Measurements from ENCODE around the gene CLDN18.

The CLDN18 gene

DNA sequence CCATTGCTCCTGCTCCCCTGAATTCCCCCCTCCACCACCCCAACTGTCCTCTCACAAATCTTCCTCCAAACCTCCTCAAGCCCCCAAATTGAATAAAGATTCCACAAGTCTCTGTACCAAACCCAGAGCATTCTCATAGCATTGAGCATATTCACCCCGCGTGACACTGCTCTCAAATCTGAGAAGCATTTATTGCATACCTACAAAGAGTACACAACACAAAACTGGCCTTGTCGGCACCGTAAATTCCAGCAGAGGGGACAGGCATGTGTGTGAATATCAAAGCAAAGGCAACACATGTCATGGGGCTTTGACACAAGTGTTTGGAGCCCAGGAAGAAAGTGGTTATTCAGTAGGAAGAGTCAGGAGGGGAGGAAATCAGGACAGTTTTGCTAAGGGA, 2.6 kb downstream of the CLDN18 start:
- no peak overlapping the region for H3K9ac ChIP-seq (ENCODE audit: insufficient read length)
- DNase-seq (ENCODE audit: low read depth, low spot score) = no peak
- no peak overlapping the region for H3K4me3 ChIP-seq
- H3K36me3 ChIP-seq (ENCODE audit: insufficient read depth, low read length) = no peaks in the 10 kb centered on the region
- H3K27ac ChIP-seq = no peak overlapping the region
- no peaks in the 10 kb centered on the region for H3K9me3 ChIP-seq (ENCODE audit: low read depth, low read length)
- TF ChIP-seq EZH2 (IDR thresholded peaks at IDR 0.05) (no peak), FOXP2 (optimal IDR thresholded peaks at IDR 0.05; ENCODE audit: control extremely low read depth, extremely low read length, insufficient read depth) (no peak), POLR2AphosphoS5 (IDR thresholded peaks at IDR 0.05; ENCODE audit: borderline replicate concordance, low read depth, low read length) (no peak)

DNA sequence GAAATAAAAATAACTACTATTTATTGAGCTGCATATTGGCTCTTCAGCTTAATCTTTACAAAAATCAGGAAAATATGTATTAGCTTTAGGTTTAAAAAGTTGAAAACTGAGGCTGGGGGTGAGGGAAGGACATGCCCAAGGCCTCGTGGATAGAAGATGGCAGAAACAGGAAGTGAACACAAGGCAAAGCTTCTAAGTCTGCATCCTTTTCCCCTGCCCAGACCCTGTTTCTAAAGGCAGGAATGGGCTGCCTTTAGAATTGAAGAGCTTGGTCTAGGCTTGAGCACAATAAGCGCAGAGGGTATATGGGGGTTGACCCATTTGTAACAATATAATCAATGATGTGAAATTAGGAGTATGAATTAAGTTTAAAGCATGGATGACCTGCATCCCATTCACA, 6.1 kb downstream of the CLDN18 start:
- no peaks in the 10 kb centered on the region for H3K9me3 ChIP-seq (ENCODE audit: low read depth, low read length)
- no peaks in the 10 kb centered on the region for H3K36me3 ChIP-seq (ENCODE audit: insufficient read depth, low read length)
- no peak overlapping the region for H3K4me3 ChIP-seq
- H3K9ac ChIP-seq (ENCODE audit: insufficient read length) = no peak overlapping the region
- TF ChIP-seq FOXP2 (optimal IDR thresholded peaks at IDR 0.05; ENCODE audit: control extremely low read depth, extremely low read length, insufficient read depth) (no peak), EZH2 (IDR thresholded peaks at IDR 0.05) (no peak), POLR2AphosphoS5 (IDR thresholded peaks at IDR 0.05; ENCODE audit: borderline replicate concordance, low read depth, low read length) (no peak)
- H3K27ac ChIP-seq = no peak overlapping the region
- DNase-seq (ENCODE audit: low read depth, low spot score) = no peak

DNA sequence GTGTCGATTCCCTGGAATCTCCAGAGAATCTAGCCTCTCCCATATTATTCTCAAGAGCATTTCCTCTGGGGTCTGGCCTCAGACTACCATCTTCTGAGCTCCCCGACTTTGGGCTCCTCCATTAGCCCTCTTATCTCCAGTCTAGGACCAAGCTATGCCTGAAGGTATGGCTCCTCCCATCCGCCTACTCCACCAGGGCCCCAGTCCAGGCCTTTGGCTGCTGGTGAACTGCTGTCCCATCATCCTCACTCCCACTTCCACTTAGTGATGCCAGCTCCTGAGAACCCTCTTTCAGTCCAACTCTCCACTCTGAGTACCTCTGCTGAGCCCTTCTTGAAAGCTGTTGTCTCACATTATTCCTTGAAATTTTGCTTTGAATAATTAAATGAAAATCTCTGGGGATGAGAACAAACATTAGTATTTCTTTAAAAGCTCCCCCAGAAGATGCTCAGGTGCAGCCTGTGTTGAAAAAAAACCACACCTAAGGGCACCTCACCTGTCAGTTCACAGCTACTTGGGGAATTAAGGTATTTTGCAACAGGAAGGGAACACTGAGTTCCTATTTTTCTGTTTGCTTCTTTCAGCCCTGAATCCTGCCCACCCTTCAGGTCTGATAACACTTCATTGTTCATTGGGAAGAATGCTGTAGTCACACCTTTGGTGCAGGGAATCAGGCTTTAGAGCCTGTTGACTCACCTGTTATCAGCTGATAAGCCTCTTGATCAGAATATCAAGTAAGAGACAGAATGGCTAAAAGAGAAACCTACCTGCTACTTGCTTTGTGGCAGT, 9.5 kb downstream of the CLDN18 start:
- Histone ChIP-seq H3K9me3 (ENCODE audit: low read depth, low read length) (no peaks in the 10 kb centered on the region), H3K9ac (ENCODE audit: insufficient read length) (no peak overlapping the region), H3K4me3 (no peak overlapping the region), H3K36me3 (ENCODE audit: insufficient read depth, low read length) (no peaks in the 10 kb centered on the region), H3K27ac (no peak overlapping the region)
- TF ChIP-seq POLR2AphosphoS5 (IDR thresholded peaks at IDR 0.05; ENCODE audit: borderline replicate concordance, low read depth, low read length) = no peak
- TF ChIP-seq EZH2 (IDR thresholded peaks at IDR 0.05) = no peak
- no peak for TF ChIP-seq FOXP2 (optimal IDR thresholded peaks at IDR 0.05; ENCODE audit: control extremely low read depth, extremely low read length, insufficient read depth)
- DNase-seq (ENCODE audit: low read depth, low spot score) = no peak

DNA sequence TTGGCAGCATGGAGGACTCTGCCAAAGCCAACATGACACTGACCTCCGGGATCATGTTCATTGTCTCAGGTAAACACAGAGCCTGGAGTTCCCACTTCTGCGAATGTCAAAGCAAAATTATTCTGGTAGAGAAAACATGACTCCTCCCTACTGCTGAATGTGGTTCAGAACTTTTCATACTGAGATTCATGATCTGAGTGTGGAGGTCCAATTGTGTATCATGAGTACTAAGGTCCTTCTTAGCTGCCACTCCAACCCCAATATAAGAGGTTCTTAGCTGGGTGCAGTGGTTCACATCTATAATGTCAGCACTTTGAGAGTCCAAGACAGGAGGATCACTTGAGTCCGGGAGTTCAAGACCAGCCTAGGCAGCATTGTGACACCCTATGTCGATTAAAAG, 13.8 kb downstream of the CLDN18 start:
- TF ChIP-seq EZH2 (IDR thresholded peaks at IDR 0.05) = no peak
- TF ChIP-seq POLR2AphosphoS5 (IDR thresholded peaks at IDR 0.05; ENCODE audit: borderline replicate concordance, low read depth, low read length) = no peak
- no peak for TF ChIP-seq FOXP2 (optimal IDR thresholded peaks at IDR 0.05; ENCODE audit: control extremely low read depth, extremely low read length, insufficient read depth)

DNA sequence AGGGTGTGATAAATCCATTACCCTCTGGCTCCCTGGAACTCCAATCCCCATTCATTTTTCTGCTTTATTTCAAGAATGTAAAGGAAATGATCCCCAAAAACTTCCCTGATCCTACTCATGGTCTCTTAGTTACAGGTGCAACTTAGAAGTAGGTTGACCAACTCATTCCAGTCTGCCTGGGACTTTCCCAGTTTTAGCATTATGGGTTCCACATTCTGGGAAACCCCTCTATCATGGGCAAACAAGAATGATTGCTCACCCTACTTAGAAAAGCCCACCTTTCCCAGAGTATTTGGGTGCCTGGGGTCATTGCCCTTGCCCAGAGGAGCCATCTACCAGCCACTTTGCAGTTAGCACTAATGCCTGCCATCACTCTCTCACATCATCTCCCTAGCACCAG, 15.6 kb downstream of the CLDN18 start:
- no peaks in the 10 kb centered on the region for H3K36me3 ChIP-seq (ENCODE audit: insufficient read depth, low read length)
- no peak overlapping the region for H3K4me3 ChIP-seq
- no peaks in the 10 kb centered on the region for H3K9me3 ChIP-seq (ENCODE audit: low read depth, low read length)
- H3K9ac ChIP-seq (ENCODE audit: insufficient read length) = no peak overlapping the region
- DNase-seq (ENCODE audit: low read depth, low spot score) = no peak
- no peak for TF ChIP-seq POLR2AphosphoS5 (IDR thresholded peaks at IDR 0.05; ENCODE audit: borderline replicate concordance, low read depth, low read length)
- no peak for TF ChIP-seq EZH2 (IDR thresholded peaks at IDR 0.05)
- TF ChIP-seq FOXP2 (optimal IDR thresholded peaks at IDR 0.05; ENCODE audit: control extremely low read depth, extremely low read length, insufficient read depth) = no peak
- no peak overlapping the region for H3K27ac ChIP-seq

More for the DNA sequence above, 13.8 kb downstream of the CLDN18 start:
- Histone ChIP-seq H3K27ac (no peak overlapping the region), H3K4me3 (no peak overlapping the region), H3K36me3 (ENCODE audit: insufficient read depth, low read length) (no peaks in the 10 kb centered on the region), H3K9ac (ENCODE audit: insufficient read length) (no peak overlapping the region), H3K9me3 (ENCODE audit: low read depth, low read length) (no peaks in the 10 kb centered on the region)
- no peak for DNase-seq (ENCODE audit: low read depth, low spot score)

DNA sequence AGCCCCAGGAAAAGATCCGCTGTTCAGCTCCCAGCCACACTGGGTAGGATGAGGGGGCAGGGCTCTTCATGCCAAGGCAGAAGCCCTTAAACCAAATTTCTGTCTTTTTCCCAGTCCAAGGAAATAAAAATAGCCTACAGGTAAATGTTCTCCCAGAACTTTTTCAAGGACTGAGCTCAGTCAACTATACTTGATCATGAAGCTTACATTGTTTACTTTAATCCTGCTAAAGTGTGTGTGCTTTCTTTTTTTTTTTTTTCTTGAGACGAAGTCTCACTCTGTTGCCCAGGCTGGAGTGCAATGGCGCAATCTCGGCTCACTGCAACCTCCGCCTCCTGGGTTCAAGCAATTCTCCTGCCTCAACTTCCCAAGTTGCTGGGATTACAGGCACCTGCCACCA, 17.9 kb downstream of the CLDN18 start:
- no peak overlapping the region for H3K27ac ChIP-seq
- no peak for DNase-seq (ENCODE audit: low read depth, low spot score)
- no peak for TF ChIP-seq FOXP2 (optimal IDR thresholded peaks at IDR 0.05; ENCODE audit: control extremely low read depth, extremely low read length, insufficient read depth)
- TF ChIP-seq EZH2 (IDR thresholded peaks at IDR 0.05) = no peak
- no peak for TF ChIP-seq POLR2AphosphoS5 (IDR thresholded peaks at IDR 0.05; ENCODE audit: borderline replicate concordance, low read depth, low read length)

DNA sequence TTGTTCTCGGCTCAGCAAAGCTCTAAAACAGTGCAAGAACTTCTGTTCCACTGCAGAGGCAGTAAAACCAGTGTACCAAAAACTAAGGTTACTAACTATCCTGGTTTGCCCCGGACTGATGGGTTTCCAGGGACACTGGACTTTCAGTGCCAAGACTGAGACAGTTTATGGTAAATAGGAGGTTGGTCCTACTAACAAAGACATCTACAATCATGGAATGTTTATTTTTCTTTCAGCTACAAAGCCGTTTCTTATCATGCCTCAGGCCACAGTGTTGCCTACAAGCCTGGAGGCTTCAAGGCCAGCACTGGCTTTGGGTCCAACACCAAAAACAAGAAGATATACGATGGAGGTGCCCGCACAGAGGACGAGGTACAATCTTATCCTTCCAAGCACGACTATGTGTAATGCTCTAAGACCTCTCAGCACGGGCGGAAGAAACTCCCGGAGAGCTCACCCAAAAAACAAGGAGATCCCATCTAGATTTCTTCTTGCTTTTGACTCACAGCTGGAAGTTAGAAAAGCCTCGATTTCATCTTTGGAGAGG, 20.8 kb downstream of the CLDN18 start:
- no peak for DNase-seq (ENCODE audit: low read depth, low spot score)
- no peak overlapping the region for H3K4me3 ChIP-seq
- no peak overlapping the region for H3K9ac ChIP-seq (ENCODE audit: insufficient read length)
- H3K27ac ChIP-seq = no peak overlapping the region
- H3K9me3 ChIP-seq (ENCODE audit: low read depth, low read length) = no peaks in the 10 kb centered on the region
- no peak for TF ChIP-seq FOXP2 (optimal IDR thresholded peaks at IDR 0.05; ENCODE audit: control extremely low read depth, extremely low read length, insufficient read depth)
- no peak for TF ChIP-seq POLR2AphosphoS5 (IDR thresholded peaks at IDR 0.05; ENCODE audit: borderline replicate concordance, low read depth, low read length)
- no peak for TF ChIP-seq EZH2 (IDR thresholded peaks at IDR 0.05)
- no peaks in the 10 kb centered on the region for H3K36me3 ChIP-seq (ENCODE audit: insufficient read depth, low read length)

More for the DNA sequence above, 17.9 kb downstream of the CLDN18 start:
- no peak overlapping the region for H3K4me3 ChIP-seq
- no peak overlapping the region for H3K9ac ChIP-seq (ENCODE audit: insufficient read length)
- H3K36me3 ChIP-seq (ENCODE audit: insufficient read depth, low read length) = no peaks in the 10 kb centered on the region
- no peaks in the 10 kb centered on the region for H3K9me3 ChIP-seq (ENCODE audit: low read depth, low read length)

DNA sequence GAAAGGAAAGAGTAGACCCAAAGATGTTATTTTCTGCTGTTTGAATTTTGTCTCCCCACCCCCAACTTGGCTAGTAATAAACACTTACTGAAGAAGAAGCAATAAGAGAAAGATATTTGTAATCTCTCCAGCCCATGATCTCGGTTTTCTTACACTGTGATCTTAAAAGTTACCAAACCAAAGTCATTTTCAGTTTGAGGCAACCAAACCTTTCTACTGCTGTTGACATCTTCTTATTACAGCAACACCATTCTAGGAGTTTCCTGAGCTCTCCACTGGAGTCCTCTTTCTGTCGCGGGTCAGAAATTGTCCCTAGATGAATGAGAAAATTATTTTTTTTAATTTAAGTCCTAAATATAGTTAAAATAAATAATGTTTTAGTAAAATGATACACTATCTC, 21.6 kb downstream of the CLDN18 start:
- no peak overlapping the region for H3K9ac ChIP-seq (ENCODE audit: insufficient read length)
- DNase-seq (ENCODE audit: low read depth, low spot score) = no peak
- no peak overlapping the region for H3K27ac ChIP-seq
- H3K4me3 ChIP-seq = no peak overlapping the region
- no peaks in the 10 kb centered on the region for H3K9me3 ChIP-seq (ENCODE audit: low read depth, low read length)
- no peak for TF ChIP-seq FOXP2 (optimal IDR thresholded peaks at IDR 0.05; ENCODE audit: control extremely low read depth, extremely low read length, insufficient read depth)
- no peak for TF ChIP-seq EZH2 (IDR thresholded peaks at IDR 0.05)
- no peak for TF ChIP-seq POLR2AphosphoS5 (IDR thresholded peaks at IDR 0.05; ENCODE audit: borderline replicate concordance, low read depth, low read length)
- no peaks in the 10 kb centered on the region for H3K36me3 ChIP-seq (ENCODE audit: insufficient read depth, low read length)
